ENCODE measurements around the gene KIAA1958. TPM values are rescaled to one million over a fixed set of nuclear protein-coding genes. Genes with fewer than 3 reads are reported as not detected.

The KIAA1958 gene
- total RNA-seq, 4 donors from 2014 or later, result 2.7 to 5.7 (median 5.2) TPM

DNA sequence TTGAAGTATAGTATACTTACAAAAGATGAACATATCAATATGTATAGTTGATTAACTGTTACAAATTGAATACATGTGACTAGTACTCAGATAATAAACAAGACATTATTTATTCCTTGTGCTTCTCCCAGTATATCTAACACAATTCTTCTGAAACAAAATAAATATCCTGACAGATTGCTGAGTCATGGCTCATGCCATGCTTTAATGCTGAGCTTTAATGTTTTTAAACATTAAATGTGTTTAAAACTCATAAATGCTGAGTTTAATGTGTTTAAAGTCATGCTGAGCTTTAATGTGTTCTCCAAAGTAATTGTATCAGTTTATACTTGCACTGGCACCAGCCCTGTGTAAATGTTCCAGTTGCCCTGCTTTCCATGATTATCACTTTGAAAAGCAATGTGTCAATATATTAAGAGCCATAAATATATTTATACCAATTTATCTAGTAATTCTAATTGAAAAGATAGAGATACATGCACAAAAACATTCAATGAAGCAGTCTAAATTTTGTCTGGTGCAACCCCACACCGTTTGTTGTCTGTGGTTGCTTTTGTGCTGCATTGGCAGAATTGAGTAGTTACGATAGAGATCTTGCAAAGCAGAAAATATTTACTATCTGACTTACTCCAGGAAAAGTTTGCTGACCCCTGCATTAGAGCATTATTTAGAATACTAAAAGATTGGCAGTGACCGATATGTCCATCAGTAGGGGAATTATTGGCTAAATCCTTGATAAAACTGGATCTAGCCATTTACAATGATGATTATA, 15.7 kb downstream of the KIAA1958 start:
- H3K4me3 ChIP-seq, result no peak overlapping the region
- TF ChIP-seq CTCF (IDR thresholded peaks at IDR 0.05) (no peak), POLR2A (IDR thresholded peaks at IDR 0.05) (no peak)
- intact Hi-C loops (cut with DNase I), result no loop called here
- DNase-seq, result no peak
- H3K9me3 ChIP-seq, result no peaks in the 10 kb centered on the region
- H3K4me1 ChIP-seq, result peaks cover 0 to 14% (median 0%) of the 10 kb centered on the region in 3 donors
- no peaks in the 10 kb centered on the region for H3K27me3 ChIP-seq
- H3K27ac ChIP-seq, result no peak overlapping the region
- no peaks in the 10 kb centered on the region for H3K36me3 ChIP-seq
- WGBS, 2 donors, result 64 to 70% methylated on average over 3 of the region's 3 CpGs

DNA sequence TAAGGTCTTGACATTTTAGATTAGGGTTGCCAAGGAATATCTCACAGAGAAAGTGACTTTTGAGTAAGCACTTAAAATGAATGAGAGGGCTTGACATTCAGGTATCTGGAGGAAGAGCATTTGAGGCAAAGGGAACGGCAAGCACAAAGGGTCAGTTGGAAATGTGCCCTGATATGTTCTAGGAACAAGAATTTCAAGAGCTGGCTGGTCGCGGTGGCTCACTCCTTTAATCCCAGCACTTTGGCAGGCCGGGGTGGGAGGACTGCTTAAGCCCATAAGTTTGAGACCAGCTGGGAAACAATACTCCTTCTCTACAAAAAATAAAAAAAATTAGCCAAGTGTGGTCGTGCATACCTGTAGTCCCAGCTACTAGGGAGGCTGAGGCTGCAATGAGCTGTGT, 16.5 kb downstream of the KIAA1958 start:
- no peak for DNase-seq
- WGBS, 2 donors, result 29 to 61% methylated on average over 5 of the region's 5 CpGs
- Histone ChIP-seq H3K27ac (no peak overlapping the region), H3K9me3 (no peaks in the 10 kb centered on the region), H3K4me1 (peaks cover 0 to 14% (median 0%) of the 10 kb centered on the region in 3 donors), H3K36me3 (no peaks in the 10 kb centered on the region), H3K27me3 (no peaks in the 10 kb centered on the region), H3K4me3 (no peak overlapping the region)
- intact Hi-C loops (cut with DNase I), result no loop called here
- TF ChIP-seq CTCF (IDR thresholded peaks at IDR 0.05) (no peak), POLR2A (IDR thresholded peaks at IDR 0.05) (no peak)

- H3K27ac ChIP-seq, result no peak overlapping the region
- TF ChIP-seq POLR2A (IDR thresholded peaks at IDR 0.05) (no peak), CTCF (IDR thresholded peaks at IDR 0.05) (no peak)
- H3K9me3 ChIP-seq, result no peaks in the 10 kb centered on the region
- H3K36me3 ChIP-seq, result no peaks in the 10 kb centered on the region
- H3K4me3 ChIP-seq, result no peak overlapping the region
- peaks cover 0 to 14% (median 0%) of the 10 kb centered on the region in 3 donors for H3K4me1 ChIP-seq
- no peaks in the 10 kb centered on the region for H3K27me3 ChIP-seq
- intact Hi-C loops (cut with DNase I), result no loop called here
- 76 to 82% methylated on average over 4 of the region's 4 CpGs for WGBS, 2 donors
- DNase-seq, result no peak
Observed at GRCh38 chr9:112505086-112505485, 18.5 kb downstream of the KIAA1958 start.

GRCh38 chr9:112505607-112506006, 19.0 kb downstream of the KIAA1958 start:
- no peaks in the 10 kb centered on the region for H3K27me3 ChIP-seq
- no peak for DNase-seq

More at GRCh38 chr9:112505607-112506006, 19.0 kb downstream of the KIAA1958 start:
- H3K36me3 ChIP-seq, result no peaks in the 10 kb centered on the region
- peaks cover 0 to 14% (median 0%) of the 10 kb centered on the region in 3 donors for H3K4me1 ChIP-seq
- H3K4me3 ChIP-seq, result no peak overlapping the region
- 78 to 79% methylated on average over 4 of the region's 4 CpGs for WGBS, 2 donors
- TF ChIP-seq POLR2A (IDR thresholded peaks at IDR 0.05) (no peak), CTCF (IDR thresholded peaks at IDR 0.05) (no peak)
- intact Hi-C loops (cut with DNase I), result no loop called here
- no peak overlapping the region for H3K27ac ChIP-seq
- H3K9me3 ChIP-seq, result no peaks in the 10 kb centered on the region

All from esophagus squamous epithelium (tissue), 5 donors.